Measurements from ENCODE around the gene PLA2R1. TPM values are rescaled to one million over a fixed set of nuclear protein-coding genes. Genes with fewer than 3 reads are reported as not detected.
A peak's percentile ranks its signal among the peaks of the same experiment; 100 is the strongest.

PLA2R1 gene
- polyA plus RNA-seq, 4 donors: 3.3 to 24.6 (median 4.3) TPM

- DNase-seq (peak; percentile 39 to 63), FAIRE-seq (no peak)
- peaks cover 0 to 6% of the 10 kb centered on the region in 2 donors for H3K9me3 ChIP-seq (ENCODE audit: control insufficient read depth in 2 of 2, insufficient read depth in 1 of 2, low read depth in 1 of 2, low read length in 1 of 2)
- H3K36me3 ChIP-seq (ENCODE audit: control insufficient read depth in 3 of 3, insufficient read depth in 2 of 3, low read depth in 1 of 3, low read length in 3 of 3): no peaks in the 10 kb centered on the region
- 15 to 62% (median 35%) methylated on average over 5 of the region's 5 CpGs for WGBS, 3 donors
- H3K27ac ChIP-seq (ENCODE audit: low read depth in 1 of 3, low read length in 2 of 3): peak overlapping the region in 2 of 3 donors; percentile 68 to 83
- no peak overlapping the region for H3K4me3 ChIP-seq (ENCODE audit: low read depth in 1 of 3, low read length in 3 of 3)
- H3K27me3 ChIP-seq (ENCODE audit: control insufficient read depth in 3 of 3, insufficient read depth in 3 of 3, low read length in 3 of 3): no peaks in the 10 kb centered on the region
- peaks cover 5 to 55% (median 6%) of the 10 kb centered on the region in 3 donors for H3K4me1 ChIP-seq (ENCODE audit: control insufficient read depth in 3 of 3, insufficient read depth in 2 of 3, low read depth in 1 of 3, low read length in 2 of 3)
Observed at GRCh38 chr2:160075171-160075570, 12.8 kb upstream of the PLA2R1 start.

DNA sequence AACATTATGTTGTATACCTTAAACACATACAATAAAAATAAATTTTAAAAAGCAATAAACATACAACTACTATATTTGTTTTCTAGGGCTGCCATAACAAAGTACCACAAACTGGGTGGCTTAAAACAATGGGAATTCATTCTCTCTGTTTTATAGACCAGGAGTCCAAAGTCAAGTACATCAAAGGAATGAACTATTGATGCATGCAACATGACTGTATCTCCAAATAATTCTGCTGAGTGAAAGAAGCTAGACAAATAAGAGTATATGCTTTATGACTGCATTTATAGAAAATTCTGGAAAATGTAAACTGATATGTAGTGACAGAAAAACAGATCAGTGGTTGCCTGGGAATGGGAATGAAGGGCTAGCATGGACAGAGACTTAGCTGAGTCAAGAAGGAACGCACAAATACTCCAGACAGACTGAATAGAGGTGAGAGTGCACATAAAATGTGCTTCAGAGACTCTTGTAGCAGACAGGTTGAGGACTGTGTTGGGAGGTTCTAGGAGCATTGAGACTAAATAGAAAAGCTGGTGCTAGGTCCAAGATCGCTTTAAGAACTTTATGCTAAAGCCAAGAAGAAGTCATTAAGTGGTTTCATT lies 11.0 kb upstream of the PLA2R1 start:
- no peak for FAIRE-seq
- no peaks in the 10 kb centered on the region for H3K27me3 ChIP-seq (ENCODE audit: control insufficient read depth in 3 of 3, insufficient read depth in 3 of 3, low read length in 3 of 3)
- WGBS, 3 donors: 38 to 71% (median 43%) methylated on average over 2 of the region's 2 CpGs
- H3K9me3 ChIP-seq (ENCODE audit: control insufficient read depth in 2 of 2, insufficient read depth in 1 of 2, low read depth in 1 of 2, low read length in 1 of 2): peaks cover 0 to 5% of the 10 kb centered on the region in 2 donors
- H3K4me1 ChIP-seq (ENCODE audit: control insufficient read depth in 3 of 3, insufficient read depth in 2 of 3, low read depth in 1 of 3, low read length in 2 of 3): peaks cover 3 to 44% (median 6%) of the 10 kb centered on the region in 3 donors
- peak; percentile 69 to 70 for DNase-seq
- H3K36me3 ChIP-seq (ENCODE audit: control insufficient read depth in 3 of 3, insufficient read depth in 2 of 3, low read depth in 1 of 3, low read length in 3 of 3): no peaks in the 10 kb centered on the region
- peak overlapping the region in 1 of 3 donors; percentile 27 for H3K27ac ChIP-seq (ENCODE audit: low read depth in 1 of 3, low read length in 2 of 3)
- H3K4me3 ChIP-seq (ENCODE audit: low read depth in 1 of 3, low read length in 3 of 3): no peak overlapping the region

GRCh38 chr2:160068906-160069305 lies 6.5 kb upstream of the PLA2R1 start:
- DNase-seq (no peak), FAIRE-seq (no peak)
- Histone ChIP-seq H3K36me3 (ENCODE audit: control insufficient read depth in 3 of 3, insufficient read depth in 2 of 3, low read depth in 1 of 3, low read length in 3 of 3) (no peaks in the 10 kb centered on the region), H3K9me3 (ENCODE audit: control insufficient read depth in 2 of 2, insufficient read depth in 1 of 2, low read depth in 1 of 2, low read length in 1 of 2) (peaks cover 0 to 5% of the 10 kb centered on the region in 2 donors), H3K4me1 (ENCODE audit: control insufficient read depth in 3 of 3, insufficient read depth in 2 of 3, low read depth in 1 of 3, low read length in 2 of 3) (peaks cover 2 to 17% (median 5%) of the 10 kb centered on the region in 3 donors), H3K27ac (ENCODE audit: low read depth in 1 of 3, low read length in 2 of 3) (no peak overlapping the region), H3K27me3 (ENCODE audit: control insufficient read depth in 3 of 3, insufficient read depth in 3 of 3, low read length in 3 of 3) (no peaks in the 10 kb centered on the region), H3K4me3 (ENCODE audit: low read depth in 1 of 3, low read length in 3 of 3) (no peak overlapping the region)
- 90 to 97% (median 93%) methylated on average over 2 of the region's 2 CpGs for WGBS, 3 donors

DNA sequence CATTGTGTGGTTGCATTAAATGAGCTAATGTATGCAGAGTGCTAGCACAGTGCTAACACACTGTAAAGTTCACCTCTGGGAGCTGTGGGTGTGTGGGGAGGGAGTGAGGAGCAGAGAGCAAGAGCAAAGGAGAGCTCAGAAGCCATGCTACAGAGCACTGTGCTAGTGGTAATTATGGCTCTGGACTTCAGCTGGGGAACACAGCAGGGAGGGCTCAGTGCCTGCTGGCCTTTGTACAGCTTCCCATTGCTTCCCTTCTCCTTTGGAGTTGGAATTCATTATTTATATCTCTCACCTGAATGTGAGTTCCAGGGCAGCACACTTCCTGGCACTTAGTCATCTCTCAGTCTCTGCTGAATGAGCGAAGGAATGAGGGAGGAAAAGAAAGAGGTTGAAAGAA lies 2.5 kb upstream of the PLA2R1 start:
- no peak for FAIRE-seq
- peak overlapping the region in 1 of 3 donors; percentile 73 for H3K27ac ChIP-seq (ENCODE audit: low read depth in 1 of 3, low read length in 2 of 3)

GRCh38 chr2:160063879-160064612 lies 1.6 kb upstream of the PLA2R1 start:
- H3K27ac ChIP-seq (ENCODE audit: low read depth in 1 of 3, low read length in 2 of 3): peak overlapping the region in 2 of 3 donors; percentile 73 to 83
- WGBS, 3 donors: 41 to 72% (median 42%) methylated on average over 4 of the region's 4 CpGs

More for the DNA sequence above, 2.5 kb upstream of the PLA2R1 start:
- peak; percentile 43 to 75 for DNase-seq
- Histone ChIP-seq H3K27me3 (ENCODE audit: control insufficient read depth in 3 of 3, insufficient read depth in 3 of 3, low read length in 3 of 3) (peaks cover 0 to 2% (median 0%) of the 10 kb centered on the region in 3 donors), H3K4me3 (ENCODE audit: low read depth in 1 of 3, low read length in 3 of 3) (no peak overlapping the region), H3K4me1 (ENCODE audit: control insufficient read depth in 3 of 3, insufficient read depth in 2 of 3, low read depth in 1 of 3, low read length in 2 of 3) (peaks cover 5 to 24% (median 5%) of the 10 kb centered on the region in 3 donors), H3K9me3 (ENCODE audit: control insufficient read depth in 2 of 2, insufficient read depth in 1 of 2, low read depth in 1 of 2, low read length in 1 of 2) (peaks cover 0 to 2% of the 10 kb centered on the region in 2 donors), H3K36me3 (ENCODE audit: control insufficient read depth in 3 of 3, insufficient read depth in 2 of 3, low read depth in 1 of 3, low read length in 3 of 3) (no peaks in the 10 kb centered on the region)
- WGBS, 3 donors: 68 to 91% (median 83%) methylated on average over 1 of the region's 1 CpG

DNA sequence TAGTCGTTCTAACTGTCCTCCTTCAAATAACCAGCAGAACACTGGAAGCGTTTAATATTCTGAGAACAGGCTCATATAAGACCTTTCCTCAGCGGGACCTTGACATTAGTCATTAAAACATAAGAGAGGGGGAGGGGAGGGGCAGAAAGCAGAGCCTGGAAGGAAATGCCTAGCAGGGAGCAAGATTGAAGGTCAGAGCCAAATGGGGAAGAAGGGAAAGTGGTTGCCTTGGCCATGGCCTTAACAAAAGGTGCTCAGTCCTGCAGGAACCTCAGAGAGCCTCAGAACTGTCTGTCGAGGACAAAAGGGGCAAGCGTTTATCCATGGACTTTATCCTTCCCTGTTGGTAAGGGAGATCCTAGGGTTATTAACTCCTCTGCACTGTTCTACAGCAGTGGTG lies 856 bp upstream of the PLA2R1 start:
- H3K27ac ChIP-seq (ENCODE audit: low read depth in 1 of 3, low read length in 2 of 3): peak overlapping the region; percentile 49 to 87 (median 83)
- H3K36me3 ChIP-seq (ENCODE audit: control insufficient read depth in 3 of 3, insufficient read depth in 2 of 3, low read depth in 1 of 3, low read length in 3 of 3): no peaks in the 10 kb centered on the region
- no peaks in the 10 kb centered on the region for H3K9me3 ChIP-seq (ENCODE audit: control insufficient read depth in 2 of 2, insufficient read depth in 1 of 2, low read depth in 1 of 2, low read length in 1 of 2)
- DNase-seq (peak; percentile 61 to 71), FAIRE-seq (no peak)
- peaks cover 5 to 24% (median 5%) of the 10 kb centered on the region in 3 donors for H3K4me1 ChIP-seq (ENCODE audit: control insufficient read depth in 3 of 3, insufficient read depth in 2 of 3, low read depth in 1 of 3, low read length in 2 of 3)
- WGBS, 3 donors: 11 to 38% (median 24%) methylated on average over 5 of the region's 5 CpGs
- H3K27me3 ChIP-seq (ENCODE audit: control insufficient read depth in 3 of 3, insufficient read depth in 3 of 3, low read length in 3 of 3): peaks cover 0 to 2% (median 0%) of the 10 kb centered on the region in 3 donors
- H3K4me3 ChIP-seq (ENCODE audit: low read depth in 1 of 3, low read length in 3 of 3): peak overlapping the region in 2 of 3 donors; percentile 72 to 78

More at GRCh38 chr2:160063879-160064612, 1.6 kb upstream of the PLA2R1 start:
- Histone ChIP-seq H3K4me3 (ENCODE audit: low read depth in 1 of 3, low read length in 3 of 3) (no peak overlapping the region), H3K9me3 (ENCODE audit: control insufficient read depth in 2 of 2, insufficient read depth in 1 of 2, low read depth in 1 of 2, low read length in 1 of 2) (peaks cover 0 to 2% of the 10 kb centered on the region in 2 donors), H3K36me3 (ENCODE audit: control insufficient read depth in 3 of 3, insufficient read depth in 2 of 3, low read depth in 1 of 3, low read length in 3 of 3) (no peaks in the 10 kb centered on the region), H3K4me1 (ENCODE audit: control insufficient read depth in 3 of 3, insufficient read depth in 2 of 3, low read depth in 1 of 3, low read length in 2 of 3) (peaks cover 5 to 24% (median 5%) of the 10 kb centered on the region in 3 donors), H3K27me3 (ENCODE audit: control insufficient read depth in 3 of 3, insufficient read depth in 3 of 3, low read length in 3 of 3) (peaks cover 0 to 2% (median 0%) of the 10 kb centered on the region in 3 donors)
- DNase-seq (peak; percentile 56 to 74), FAIRE-seq (no peak)

- H3K27ac ChIP-seq (ENCODE audit: low read depth in 1 of 3, low read length in 2 of 3): peak overlapping the region; percentile 49 to 87 (median 83)
- FAIRE-seq: no peak
Observed at GRCh38 chr2:160061944-160062291, 497 bp downstream of the PLA2R1 start.

GRCh38 chr2:160061533-160061932 lies 882 bp downstream of the PLA2R1 start:
- WGBS, 3 donors: 19 to 66% (median 43%) methylated on average over 18 of the region's 18 CpGs
- Histone ChIP-seq H3K9me3 (ENCODE audit: control insufficient read depth in 2 of 2, insufficient read depth in 1 of 2, low read depth in 1 of 2, low read length in 1 of 2) (no peaks in the 10 kb centered on the region), H3K4me3 (ENCODE audit: low read depth in 1 of 3, low read length in 3 of 3) (peak overlapping the region; percentile 47 to 78 (median 72)), H3K36me3 (ENCODE audit: control insufficient read depth in 3 of 3, insufficient read depth in 2 of 3, low read depth in 1 of 3, low read length in 3 of 3) (peaks cover 0 to 4% (median 0%) of the 10 kb centered on the region in 3 donors), H3K27me3 (ENCODE audit: control insufficient read depth in 3 of 3, insufficient read depth in 3 of 3, low read length in 3 of 3) (peaks cover 0 to 2% (median 0%) of the 10 kb centered on the region in 3 donors), H3K4me1 (ENCODE audit: control insufficient read depth in 3 of 3, insufficient read depth in 2 of 3, low read depth in 1 of 3, low read length in 2 of 3) (peaks cover 5 to 29% (median 5%) of the 10 kb centered on the region in 3 donors), H3K27ac (ENCODE audit: low read depth in 1 of 3, low read length in 2 of 3) (peak overlapping the region in 1 of 3 donors; percentile 14)
- DNase-seq (no peak), FAIRE-seq (no peak)

More at GRCh38 chr2:160061944-160062291, 497 bp downstream of the PLA2R1 start:
- Histone ChIP-seq H3K4me1 (ENCODE audit: control insufficient read depth in 3 of 3, insufficient read depth in 2 of 3, low read depth in 1 of 3, low read length in 2 of 3) (peaks cover 5 to 26% (median 5%) of the 10 kb centered on the region in 3 donors), H3K36me3 (ENCODE audit: control insufficient read depth in 3 of 3, insufficient read depth in 2 of 3, low read depth in 1 of 3, low read length in 3 of 3) (peaks cover 0 to 4% (median 0%) of the 10 kb centered on the region in 3 donors), H3K4me3 (ENCODE audit: low read depth in 1 of 3, low read length in 3 of 3) (peak overlapping the region; percentile 47 to 78 (median 72)), H3K27me3 (ENCODE audit: control insufficient read depth in 3 of 3, insufficient read depth in 3 of 3, low read length in 3 of 3) (peaks cover 0 to 2% (median 0%) of the 10 kb centered on the region in 3 donors), H3K9me3 (ENCODE audit: control insufficient read depth in 2 of 2, insufficient read depth in 1 of 2, low read depth in 1 of 2, low read length in 1 of 2) (no peaks in the 10 kb centered on the region)
- WGBS, 3 donors: 4 to 5% (median 5%) methylated on average over 19 to 27 of the region's 27 CpGs
- peak in 1 of 2 donors; percentile 13 for DNase-seq
